ENCODE data around the gene RBFOX1. TPM values are rescaled to one million over a fixed set of nuclear protein-coding genes. Genes with fewer than 3 reads are reported as not detected.

The RBFOX1 gene
- total RNA-seq, 4 donors from 2014 or later: 0.29 to 0.30 TPM; not detected in 2

- no peak for DNase-seq (ENCODE audit: low spot score in 2 of 2)
- intact Hi-C loops (cut with DNase I; ENCODE audit: low total_unique reads): no loop called here
- 72 to 78% methylated on average over 7 of the region's 7 CpGs for WGBS, 2 donors
- no peak overlapping the region for H3K4me3 ChIP-seq (ENCODE audit: low read depth, poor library complexity, severe bottlenecking)
- no peak for TF ChIP-seq POLR2A (IDR thresholded peaks at IDR 0.05)
- TF ChIP-seq, protein P1, sequence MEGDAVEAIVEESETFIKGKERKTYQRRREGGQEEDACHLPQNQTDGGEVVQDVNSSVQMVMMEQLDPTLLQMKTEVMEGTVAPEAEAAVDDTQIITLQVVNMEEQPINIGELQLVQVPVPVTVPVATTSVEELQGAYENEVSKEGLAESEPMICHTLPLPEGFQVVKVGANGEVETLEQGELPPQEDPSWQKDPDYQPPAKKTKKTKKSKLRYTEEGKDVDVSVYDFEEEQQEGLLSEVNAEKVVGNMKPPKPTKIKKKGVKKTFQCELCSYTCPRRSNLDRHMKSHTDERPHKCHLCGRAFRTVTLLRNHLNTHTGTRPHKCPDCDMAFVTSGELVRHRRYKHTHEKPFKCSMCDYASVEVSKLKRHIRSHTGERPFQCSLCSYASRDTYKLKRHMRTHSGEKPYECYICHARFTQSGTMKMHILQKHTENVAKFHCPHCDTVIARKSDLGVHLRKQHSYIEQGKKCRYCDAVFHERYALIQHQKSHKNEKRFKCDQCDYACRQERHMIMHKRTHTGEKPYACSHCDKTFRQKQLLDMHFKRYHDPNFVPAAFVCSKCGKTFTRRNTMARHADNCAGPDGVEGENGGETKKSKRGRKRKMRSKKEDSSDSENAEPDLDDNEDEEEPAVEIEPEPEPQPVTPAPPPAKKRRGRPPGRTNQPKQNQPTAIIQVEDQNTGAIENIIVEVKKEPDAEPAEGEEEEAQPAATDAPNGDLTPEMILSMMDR (IDR thresholded peaks at IDR 0.05): no peak
Measured at GRCh38 chr16:7534749-7535148, 202.1 kb downstream of the RBFOX1 start.

DNA sequence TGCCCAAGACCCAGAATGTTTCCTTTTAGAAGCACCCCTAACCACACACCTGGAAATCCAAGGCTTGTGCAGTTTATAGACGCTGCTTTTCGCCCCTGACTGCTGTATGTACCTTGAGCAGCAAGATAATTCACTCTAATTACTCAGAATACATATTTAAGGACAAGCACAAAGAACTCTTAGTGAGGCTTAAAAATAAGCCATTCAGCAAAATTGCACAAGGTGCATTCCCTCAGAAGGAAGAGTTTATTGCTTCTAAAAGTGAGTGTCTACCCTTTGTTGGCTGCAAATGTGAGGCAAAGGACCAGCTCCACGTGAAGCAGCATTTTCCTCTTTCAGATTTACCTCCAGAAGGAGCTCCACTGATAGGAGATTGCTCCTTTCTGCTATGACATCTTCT, 208.4 kb downstream of the RBFOX1 start:
- no peak overlapping the region for H3K4me3 ChIP-seq (ENCODE audit: low read depth, poor library complexity, severe bottlenecking)
- no peak for DNase-seq (ENCODE audit: low spot score in 2 of 2)
- 73% methylated on average over 3 of the region's 3 CpGs for WGBS, 2 donors
- intact Hi-C loops (cut with DNase I; ENCODE audit: low total_unique reads): no loop called here
- TF ChIP-seq, protein P1 (IDR thresholded peaks at IDR 0.05): no peak
- TF ChIP-seq POLR2A (IDR thresholded peaks at IDR 0.05): no peak

GRCh38 chr16:7545251-7545650, 212.6 kb downstream of the RBFOX1 start:
- TF ChIP-seq, protein P1 (IDR thresholded peaks at IDR 0.05): no peak
- TF ChIP-seq POLR2A (IDR thresholded peaks at IDR 0.05): no peak
- intact Hi-C loops (cut with DNase I; ENCODE audit: low total_unique reads): no loop called here
- no peak for DNase-seq (ENCODE audit: low spot score in 2 of 2)
- H3K4me3 ChIP-seq (ENCODE audit: low read depth, poor library complexity, severe bottlenecking): no peak overlapping the region
- 53 to 64% methylated on average over 9 of the region's 9 CpGs for WGBS, 2 donors

DNA sequence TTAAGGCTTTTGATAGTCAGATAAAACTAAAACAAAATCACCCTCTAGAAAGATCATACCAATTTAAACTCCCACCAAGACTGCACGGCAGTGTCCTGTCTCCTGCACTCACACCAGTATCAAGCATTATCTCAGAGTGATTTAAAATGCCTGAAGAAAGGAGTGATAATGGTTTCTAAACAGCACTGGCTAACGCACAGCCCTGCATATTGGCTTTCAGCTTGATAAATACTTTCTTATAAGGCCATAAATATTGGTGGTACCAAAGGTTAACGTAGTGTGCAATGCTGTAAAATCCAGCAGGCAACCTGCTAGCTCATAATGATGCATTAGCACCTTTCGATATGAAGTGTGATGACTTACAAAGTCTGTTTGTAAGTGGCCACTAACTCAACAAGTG, 214.3 kb downstream of the RBFOX1 start:
- intact Hi-C loops (cut with DNase I; ENCODE audit: low total_unique reads): no loop called here
- 41 to 53% methylated on average over 4 of the region's 4 CpGs for WGBS, 2 donors
- no peak for TF ChIP-seq POLR2A (IDR thresholded peaks at IDR 0.05)
- TF ChIP-seq, protein P1 (IDR thresholded peaks at IDR 0.05): no peak
- DNase-seq (ENCODE audit: low spot score in 2 of 2): no peak
- H3K4me3 ChIP-seq (ENCODE audit: low read depth, poor library complexity, severe bottlenecking): no peak overlapping the region

- TF ChIP-seq, protein P1 (IDR thresholded peaks at IDR 0.05): no peak
- TF ChIP-seq POLR2A (IDR thresholded peaks at IDR 0.05): no peak
- intact Hi-C loops (cut with DNase I; ENCODE audit: low total_unique reads): no loop called here
- DNase-seq (ENCODE audit: low spot score in 2 of 2): no peak
- H3K4me3 ChIP-seq (ENCODE audit: low read depth, poor library complexity, severe bottlenecking): no peak overlapping the region
- 66 to 78% methylated on average over 4 of the region's 4 CpGs for WGBS, 2 donors
Measured at GRCh38 chr16:7547736-7548135, 215.1 kb downstream of the RBFOX1 start.

GRCh38 chr16:7548796-7549318, 216.2 kb downstream of the RBFOX1 start:
- intact Hi-C loops (cut with DNase I; ENCODE audit: low total_unique reads): no loop called here
- TF ChIP-seq, protein P1 (IDR thresholded peaks at IDR 0.05): no peak
- TF ChIP-seq POLR2A (IDR thresholded peaks at IDR 0.05): no peak
- WGBS, 2 donors: 79 to 87% methylated on average over 4 of the region's 4 CpGs
- no peak for DNase-seq (ENCODE audit: low spot score in 2 of 2)
- H3K4me3 ChIP-seq (ENCODE audit: low read depth, poor library complexity, severe bottlenecking): no peak overlapping the region

Measured in lower leg skin (tissue), 4 donors.